ENCODE measurements around the gene CERT1.
A peak's percentile ranks its signal among the peaks of the same experiment; 100 is the strongest.
"Not testable (repeated sequence)": the region's sequence is repeated elsewhere in the genome, so short reads cannot be mapped to it uniquely, and the experiment has no call there.

Gene CERT1, protein sequence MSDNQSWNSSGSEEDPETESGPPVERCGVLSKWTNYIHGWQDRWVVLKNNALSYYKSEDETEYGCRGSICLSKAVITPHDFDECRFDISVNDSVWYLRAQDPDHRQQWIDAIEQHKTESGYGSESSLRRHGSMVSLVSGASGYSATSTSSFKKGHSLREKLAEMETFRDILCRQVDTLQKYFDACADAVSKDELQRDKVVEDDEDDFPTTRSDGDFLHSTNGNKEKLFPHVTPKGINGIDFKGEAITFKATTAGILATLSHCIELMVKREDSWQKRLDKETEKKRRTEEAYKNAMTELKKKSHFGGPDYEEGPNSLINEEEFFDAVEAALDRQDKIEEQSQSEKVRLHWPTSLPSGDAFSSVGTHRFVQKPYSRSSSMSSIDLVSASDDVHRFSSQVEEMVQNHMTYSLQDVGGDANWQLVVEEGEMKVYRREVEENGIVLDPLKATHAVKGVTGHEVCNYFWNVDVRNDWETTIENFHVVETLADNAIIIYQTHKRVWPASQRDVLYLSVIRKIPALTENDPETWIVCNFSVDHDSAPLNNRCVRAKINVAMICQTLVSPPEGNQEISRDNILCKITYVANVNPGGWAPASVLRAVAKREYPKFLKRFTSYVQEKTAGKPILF

DNA sequence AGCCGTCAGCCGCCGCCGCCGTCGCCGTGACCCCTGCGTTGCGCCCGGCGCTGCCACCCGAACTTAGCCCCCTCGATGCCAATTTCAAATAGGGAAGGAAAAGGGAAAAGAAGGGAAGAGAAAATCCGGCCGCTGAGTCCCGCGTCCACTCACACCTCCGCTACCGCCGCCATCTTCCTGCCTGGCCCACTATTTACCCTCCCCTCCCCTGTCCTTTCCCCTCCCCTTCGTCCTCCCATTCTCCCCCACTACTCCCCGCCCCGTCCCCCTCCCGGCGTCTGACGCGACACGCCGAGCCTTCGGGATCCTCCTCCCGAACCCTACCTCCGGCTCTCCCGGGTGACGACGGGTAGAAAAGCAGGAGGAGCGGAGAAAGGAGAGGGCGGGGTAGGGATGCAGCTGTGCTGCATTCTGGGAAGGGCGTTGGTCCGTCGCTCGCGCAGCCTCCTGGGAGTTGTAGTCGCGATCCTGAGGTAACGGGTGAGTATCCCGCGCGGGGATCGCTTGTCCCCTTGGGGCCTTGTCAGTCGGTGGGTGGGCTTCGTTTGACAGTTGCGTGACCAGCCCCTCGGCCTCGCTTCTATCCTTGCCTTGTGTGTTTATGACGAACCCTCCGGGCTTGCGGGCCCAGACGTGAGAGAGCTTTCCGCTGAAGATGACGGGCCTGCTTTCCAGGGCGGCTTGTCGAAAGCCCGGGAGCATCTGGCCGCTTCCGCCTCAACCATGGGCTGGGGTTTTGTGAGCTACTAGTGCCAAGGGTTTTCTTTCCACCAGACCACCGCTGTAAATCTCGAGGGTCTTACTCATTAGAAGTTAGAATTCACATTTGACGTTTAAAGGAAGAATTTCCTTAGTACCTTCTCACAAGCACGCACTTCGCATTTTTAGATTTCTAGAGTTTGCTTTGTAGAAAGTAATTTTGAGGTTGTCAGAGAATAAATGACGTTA, at the start of gene CERT1, which contains the start of gene POLK:
Gene CERT1 (minus strand): TSS at position 195 of the 948 bp plus-strand sequence. CDS start 422 bp downstream, outside the sequence.
Gene POLK (plus strand): TSS at position 457 of the 948 bp plus-strand sequence.
- peak; percentile 95 for DNase-seq

DNA sequence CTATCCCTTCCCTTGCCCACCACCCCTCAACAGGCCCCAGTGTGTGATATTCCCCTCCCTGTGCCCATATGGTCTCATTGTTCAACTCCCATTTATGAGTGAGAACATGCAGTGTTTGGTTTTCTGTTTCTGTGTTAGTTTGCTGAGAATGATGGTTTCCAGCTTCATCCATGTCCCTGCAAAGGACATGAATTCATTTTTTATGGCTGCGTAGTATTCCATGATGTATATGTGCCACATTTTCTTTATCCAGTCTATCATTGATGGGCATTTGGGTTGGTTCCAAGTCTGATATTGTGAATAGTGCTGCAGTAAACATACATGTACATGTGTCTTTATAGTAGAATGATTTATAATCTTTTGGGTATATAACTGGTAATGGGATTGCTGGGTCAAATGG, 49.2 kb upstream of the CERT1 start:
- DNase-seq = not testable (repeated sequence)

DNA sequence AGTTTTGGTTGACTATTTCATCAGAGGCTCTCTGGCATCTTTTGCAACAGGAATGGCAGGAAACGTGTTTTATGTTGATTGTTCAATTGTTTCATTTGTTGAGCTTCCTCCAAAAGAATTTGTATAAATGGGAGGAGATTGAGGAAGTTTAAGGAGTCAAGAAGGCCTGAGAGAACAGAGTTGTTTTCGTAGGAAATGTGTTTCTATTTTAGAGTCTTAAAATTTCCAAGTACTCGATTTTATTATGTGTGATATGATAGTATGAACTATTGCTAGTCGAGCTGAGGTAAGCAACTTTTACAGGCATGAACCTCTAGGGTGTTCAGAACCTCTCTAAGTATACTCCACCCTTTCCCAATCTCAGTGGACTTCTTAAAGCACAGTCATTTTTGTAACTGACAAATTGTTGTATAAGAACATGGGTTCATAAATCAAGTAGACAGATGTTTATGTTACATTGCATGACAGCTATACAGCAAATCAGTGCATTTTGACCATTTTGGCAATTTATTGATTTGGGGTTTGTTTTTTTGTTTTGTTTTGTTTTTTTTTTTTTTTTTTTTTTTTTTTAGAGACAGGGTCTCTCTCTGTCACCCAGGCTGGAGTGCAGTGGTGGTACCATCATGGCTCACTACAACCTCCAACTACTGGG, 47.7 kb upstream of the CERT1 start:
- no peak for DNase-seq

DNA sequence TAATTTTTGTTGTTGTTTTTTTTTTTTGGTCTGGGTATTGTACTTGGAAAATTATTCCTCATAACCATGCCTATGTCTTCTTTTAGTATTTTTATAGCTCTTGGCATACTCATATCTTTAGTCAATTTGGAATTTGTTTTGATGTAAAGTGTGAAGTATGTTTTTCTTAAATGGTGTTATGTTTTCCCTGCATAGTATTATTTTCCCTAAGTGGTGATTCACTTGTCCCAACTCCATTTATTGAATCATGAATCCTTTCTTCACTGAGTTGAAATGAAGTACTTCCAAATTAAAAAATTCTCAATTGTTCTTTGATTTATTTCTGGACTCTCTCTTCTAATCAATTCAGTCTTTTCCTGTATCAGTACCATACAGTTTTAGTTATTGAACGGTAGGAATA, 46.8 kb upstream of the CERT1 start:
- DNase-seq = no peak

DNA sequence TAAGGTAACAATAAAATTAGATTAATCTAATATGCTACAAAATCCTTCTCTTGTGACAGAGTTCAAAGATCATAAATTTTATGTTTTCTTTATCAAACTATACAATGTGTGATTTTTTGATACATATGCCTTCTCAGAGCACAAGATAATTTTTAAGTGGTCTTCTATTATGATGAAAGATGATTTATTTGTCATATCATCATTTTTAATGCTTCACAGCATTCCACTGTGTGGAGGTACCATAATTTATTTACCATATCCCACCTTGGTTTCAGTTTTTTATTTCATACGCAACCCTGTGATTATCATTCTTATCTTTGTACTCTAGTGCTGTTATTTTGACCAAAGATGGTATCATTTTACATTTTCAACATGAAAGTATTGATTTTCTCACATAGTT, 41.9 kb upstream of the CERT1 start:
- DNase-seq = no peak

DNA sequence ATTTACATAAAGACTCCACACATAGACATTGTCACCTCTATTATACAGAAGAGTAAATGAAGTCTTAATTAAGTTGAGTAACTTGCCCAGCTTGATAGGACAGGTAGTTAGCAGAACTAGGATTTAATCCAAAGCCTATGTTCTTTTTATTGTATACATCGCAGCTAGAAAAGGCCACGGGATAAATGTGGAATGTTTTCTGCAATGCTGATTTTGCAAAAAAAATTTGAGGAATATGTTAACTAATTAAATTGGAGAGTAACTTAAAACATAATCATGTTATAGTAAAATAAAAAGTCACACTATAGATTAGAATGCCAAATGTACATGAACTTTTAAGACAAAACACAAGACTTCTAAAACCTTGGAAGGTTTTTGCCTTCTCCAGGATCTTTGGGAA, 41.3 kb upstream of the CERT1 start:
- no peak for DNase-seq

DNA sequence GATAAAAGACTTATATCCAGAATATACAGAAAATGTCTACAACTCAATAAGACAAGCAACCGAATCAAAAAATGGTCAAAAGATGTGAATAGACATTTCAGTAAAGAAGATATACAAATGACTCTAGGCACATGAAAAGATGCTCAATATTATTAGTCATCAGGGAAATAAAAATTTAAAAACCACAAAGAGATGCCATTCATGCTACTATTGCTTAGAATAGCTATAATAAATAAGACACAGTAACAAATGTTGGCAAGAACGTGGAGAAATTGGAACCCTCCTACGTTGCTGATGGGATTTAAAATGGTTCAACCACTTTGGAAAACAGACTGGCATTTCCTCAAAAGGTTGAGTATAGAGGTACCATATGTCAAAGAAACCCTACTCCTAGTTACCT, 40.0 kb upstream of the CERT1 start:
- no peak for DNase-seq

DNA sequence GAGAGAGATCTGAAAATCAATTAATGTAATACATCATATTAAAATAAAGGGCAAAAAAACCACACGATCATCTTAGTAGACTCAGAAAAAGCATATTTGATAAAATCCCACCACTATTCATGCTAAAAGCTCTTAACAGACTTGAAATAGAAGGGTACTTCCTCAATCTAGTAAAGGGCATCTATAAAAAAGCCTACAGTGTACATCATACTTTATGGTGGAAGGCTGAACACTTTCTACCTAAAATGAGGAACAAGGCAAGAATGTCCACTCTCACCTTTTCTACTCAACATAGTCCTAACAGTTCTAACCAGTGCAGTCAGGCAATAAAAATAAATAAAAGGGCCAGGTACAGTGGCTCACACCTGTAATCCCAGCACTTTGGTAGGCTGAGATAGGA, 39.2 kb upstream of the CERT1 start:
- no peak for DNase-seq

DNA sequence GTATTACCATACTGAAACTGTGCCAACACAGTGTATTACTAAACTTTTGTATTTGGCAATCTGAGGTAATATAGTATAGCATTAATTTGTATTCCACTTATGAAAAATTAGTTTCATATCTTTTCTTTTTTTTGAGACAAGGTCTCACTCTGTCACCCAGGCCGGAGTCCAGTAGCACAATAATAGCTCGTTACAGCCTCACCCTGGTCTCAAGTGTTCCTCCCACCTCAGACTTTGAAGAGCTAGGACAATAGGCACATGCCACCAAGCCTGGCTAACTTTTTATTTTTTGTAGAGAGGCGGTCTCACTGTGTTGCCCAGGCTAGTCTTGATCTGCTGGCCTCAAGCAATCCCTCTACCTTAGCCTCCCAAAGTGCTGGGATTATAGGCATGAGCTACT, 36.4 kb upstream of the CERT1 start:
- no peak for DNase-seq

DNA sequence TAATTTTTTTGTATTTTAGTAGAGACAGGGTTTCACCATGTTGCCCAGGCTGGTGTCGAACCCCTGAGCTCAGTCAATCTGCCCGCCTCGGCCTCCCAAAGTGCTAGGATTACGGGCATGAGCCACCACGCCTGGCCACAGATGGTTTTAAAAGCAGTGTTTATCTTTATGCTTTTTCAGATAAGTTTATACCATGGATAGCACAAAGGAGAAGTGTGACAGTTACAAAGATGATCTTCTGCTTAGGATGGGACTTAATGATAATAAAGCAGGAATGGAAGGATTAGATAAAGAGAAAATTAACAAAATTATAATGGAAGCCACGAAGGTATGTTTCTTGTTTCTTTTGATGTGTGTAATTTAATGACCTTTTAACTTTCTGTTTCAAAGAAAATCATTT, 35.4 kb upstream of the CERT1 start:
- no peak for DNase-seq

DNA sequence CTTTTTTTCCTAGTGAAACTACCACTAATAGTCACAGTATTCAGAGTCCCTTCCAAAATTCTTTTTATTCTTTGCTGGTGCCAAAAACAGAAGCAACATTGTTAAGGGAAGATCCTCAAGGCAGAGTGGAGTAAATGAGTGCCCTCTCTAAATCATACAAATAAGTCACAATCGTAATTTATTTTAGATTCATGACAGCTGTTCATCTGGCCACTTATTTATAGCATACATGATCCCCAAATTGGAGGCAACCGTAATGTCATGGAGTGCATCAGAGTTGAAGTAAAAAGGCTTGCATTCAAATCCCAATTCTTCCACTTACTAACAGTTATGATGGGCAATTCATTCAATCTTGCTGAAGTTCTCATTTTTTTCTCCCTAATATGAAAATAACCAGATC, 33.7 kb upstream of the CERT1 start:
- DNase-seq = no peak

DNA sequence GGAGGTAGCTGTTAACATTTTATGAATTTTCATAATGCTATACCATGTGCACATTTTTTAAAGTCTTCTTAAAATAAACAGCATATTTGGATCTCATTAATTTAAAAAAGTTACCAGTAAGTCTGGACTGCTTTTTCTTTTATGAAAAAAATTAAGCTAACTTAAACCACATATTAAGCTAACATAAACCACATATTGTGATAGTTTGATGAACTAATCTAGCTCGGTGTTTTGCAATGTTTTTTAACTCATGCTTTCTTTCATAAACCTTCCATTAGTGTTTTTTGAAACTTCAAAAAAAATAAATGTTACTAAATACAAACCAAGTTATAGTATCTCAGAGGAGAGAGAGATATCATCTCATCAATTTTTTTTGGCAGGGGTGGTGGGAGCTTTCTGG, 26.8 kb upstream of the CERT1 start:
- no peak for DNase-seq

DNA sequence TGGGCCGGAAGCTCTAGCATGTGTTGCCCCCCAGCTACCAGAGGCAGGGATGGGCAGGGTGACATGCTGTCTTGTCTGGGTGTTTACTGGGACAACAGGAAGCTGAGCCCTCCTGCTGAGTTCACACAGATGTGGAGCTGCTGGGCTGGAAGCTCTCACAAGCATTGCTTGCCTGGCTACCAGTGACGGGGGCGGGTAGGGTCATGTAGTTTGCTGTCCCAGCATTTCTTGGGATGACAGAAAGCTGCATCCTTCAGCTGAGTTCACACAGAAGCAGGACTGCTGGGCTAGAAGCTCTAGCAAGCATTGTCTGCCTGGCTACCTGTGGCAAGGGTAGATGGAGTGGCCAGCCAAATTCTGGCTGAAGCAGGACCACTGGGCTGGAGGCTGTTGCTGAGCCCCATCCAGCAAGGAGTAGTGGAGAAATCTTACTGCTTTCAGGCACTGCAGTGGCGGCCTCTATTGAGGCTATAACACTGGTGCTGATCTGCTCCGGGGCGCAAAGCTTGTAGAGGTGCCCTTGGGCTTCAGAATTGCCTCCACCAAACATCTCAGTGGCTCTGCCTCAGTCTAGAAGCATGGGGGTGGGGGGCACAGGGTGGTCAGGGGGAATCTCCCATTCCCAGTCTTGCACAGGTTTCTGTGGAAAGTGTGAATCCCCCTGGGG, 25.4 kb upstream of the CERT1 start:
- DNase-seq = no peak

DNA sequence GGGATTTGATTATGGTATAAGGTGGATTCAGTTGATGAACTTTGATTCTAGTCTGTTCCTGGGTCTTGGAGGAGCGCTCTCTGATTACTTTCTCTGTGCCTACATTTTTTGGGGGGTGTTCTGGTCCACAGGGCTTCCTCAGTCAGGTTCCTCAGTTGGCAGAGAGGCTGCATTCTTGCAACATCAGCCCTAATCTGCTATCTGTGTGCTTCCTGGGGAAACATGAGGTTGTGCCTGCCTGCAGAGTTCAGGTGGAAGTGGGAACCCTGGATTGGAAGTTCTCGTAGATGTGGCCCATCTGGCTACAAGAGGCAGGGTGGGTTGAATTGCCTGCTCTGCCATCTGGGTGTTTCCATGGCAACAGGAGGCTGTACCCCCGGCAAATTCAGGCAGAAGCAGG, 24.7 kb upstream of the CERT1 start:
- no peak for DNase-seq

DNA sequence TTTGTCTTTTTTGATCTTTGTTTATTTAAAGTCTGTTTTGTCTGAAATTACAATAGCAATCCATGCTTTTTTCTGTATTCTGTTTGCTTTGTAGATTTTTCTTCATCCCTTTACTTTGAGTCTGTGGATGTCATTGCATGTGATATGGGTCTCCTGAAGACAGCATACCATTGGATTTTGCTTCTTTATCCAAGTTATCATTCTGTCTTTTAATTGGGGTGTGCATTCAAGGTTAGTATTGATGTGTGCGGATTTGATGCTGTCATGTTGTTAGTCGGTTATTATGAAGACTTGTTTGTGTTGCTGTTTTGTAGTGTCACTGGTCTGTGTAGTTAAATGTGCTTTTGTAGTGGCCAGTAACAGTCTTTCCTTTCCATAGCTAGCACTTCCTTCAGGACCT, 23.3 kb upstream of the CERT1 start:
- DNase-seq = no peak

DNA sequence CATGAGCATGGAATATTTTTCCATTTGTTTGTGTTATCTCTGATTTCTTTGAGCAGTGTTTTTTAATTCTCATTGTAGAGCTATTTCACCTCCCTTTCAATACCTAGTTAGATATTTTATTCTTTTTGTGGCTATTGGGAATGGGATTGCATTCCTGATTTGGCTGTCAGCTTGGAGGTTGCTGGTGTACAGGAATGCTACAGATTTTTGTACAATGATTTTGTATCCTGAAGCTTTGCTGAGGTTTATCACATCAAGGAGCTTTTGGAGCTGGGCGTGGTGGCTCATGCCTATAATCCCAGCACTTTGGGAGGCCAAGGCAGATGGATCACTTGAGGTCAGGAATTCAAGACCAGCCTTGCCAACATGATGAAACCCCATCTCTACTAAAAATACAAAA, 22.3 kb upstream of the CERT1 start:
- not testable (repeated sequence) for DNase-seq

DNA sequence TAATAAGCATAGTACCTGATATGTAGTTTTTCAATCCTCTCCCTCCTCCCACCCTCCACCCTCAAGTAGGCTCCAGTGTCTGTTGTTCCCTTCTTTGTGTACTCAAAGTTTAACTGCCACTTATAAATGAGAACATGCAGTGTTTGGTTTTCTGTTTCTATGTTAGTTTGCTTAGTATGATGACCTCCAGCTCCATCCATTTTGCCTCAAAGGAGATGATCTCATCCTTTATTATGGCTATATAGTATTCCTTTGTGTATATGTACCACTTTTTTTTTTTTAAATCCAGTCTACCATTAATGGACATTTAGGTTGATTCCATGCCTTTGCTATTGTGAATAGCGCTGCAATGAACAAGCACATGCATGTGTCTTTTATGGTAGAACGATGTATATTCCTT, 20.8 kb upstream of the CERT1 start:
- no peak for DNase-seq

DNA sequence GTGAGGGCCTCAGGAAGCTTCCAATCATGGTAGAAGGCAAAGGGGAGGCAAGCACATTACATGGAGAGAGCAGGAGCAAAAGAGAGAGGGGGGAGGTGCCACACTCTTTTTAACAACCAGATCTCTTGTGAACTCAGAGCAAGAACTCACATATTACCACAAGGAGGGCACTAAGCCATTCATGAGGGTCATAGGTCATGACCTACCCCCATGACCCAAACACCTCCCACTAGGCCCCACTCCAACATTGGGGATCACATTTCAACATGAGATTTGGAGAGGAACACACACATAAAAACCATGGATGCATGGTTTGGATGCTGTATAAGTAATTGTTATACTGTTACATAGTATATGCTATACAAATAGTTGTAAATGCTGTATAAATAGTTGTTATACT, 17.8 kb upstream of the CERT1 start:
- DNase-seq = no peak

DNA sequence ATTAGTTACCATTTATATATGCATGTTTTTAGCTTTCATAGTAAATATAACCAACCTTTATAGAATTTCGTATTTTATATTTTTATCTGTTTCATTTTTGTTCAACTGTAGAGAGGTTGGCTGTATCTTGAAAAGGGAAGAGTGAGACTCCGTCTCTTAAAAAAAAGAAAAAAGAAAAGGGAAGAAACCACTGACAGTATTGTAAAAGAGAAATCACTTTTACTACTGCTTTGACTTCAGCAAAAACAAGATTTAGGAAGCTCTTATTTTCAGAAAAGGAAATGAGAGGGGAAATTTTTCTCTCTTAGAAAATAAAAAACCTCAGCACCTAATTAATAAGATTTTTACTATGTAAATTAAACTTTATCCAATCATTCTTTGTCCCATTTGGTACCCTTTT, 14.6 kb upstream of the CERT1 start:
- DNase-seq = no peak

DNA sequence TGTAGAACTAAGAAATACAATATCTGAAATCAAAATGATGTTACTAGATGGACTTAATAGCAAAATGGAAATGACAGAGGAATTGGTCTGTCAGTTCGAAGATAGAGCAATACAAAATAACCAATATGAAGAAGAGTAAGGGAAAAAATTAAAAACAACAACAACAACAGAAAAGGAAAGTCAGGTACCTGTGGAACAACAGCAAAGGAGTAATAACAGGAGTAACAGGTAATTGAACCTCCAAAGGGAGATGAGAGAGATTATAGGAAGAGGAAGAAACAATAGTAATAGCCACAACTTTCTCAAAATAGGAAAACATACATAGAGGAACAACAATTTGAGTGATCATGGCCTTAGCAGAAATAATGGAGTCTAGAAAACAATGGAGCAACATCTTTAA, 13.9 kb upstream of the CERT1 start:
- DNase-seq = no peak

DNA sequence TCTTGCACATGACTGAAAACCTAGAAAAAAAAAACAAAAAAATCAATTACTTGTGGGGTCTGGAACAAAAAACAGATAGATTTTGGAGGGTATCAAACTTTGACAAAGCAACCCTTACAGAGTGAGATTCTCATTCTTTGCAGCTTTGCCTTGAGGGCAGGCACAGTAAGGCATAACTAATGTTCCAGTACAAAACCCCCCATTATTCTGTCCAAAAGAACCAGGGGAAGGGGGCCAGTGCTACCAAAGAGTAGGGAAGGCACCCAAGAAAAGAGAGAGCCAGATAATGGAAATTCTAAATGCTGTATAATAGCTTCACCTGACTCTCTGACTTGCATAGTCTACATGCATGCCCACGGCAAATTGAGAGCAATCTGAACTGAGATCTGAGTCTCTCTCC, 13.2 kb upstream of the CERT1 start:
- no peak for DNase-seq

DNA sequence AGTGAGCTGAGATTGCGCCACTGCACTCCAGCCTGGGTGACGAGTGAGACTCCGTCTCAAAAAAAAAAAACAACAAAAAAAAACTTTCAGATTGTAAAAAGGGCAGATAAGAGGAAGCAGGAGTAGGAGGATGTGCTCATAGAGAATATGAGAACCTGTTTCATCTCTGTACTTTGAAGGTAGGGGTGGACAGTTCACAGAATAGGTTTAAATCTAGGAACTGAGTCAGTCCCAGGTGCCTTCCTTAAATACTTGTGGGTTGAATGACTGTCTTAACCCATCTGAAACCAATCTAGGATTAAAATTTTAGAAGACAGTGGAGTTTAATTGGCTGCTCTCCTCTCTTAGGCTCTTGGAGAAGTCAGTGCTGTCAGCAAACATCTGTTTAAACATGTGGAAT, 12.6 kb upstream of the CERT1 start:
- DNase-seq = no peak

Measured in stimulated activated CD8-positive, alpha-beta memory T cell treated with anti-CD3 and anti-CD28 coated beads, Interleukin-4, amount 100 ng/mL, for 48 hours (primary cell).